HepG2 (cell line): Measurements from ENCODE around the gene MXRA7. TPM values are rescaled to one million over a fixed set of nuclear protein-coding genes. Genes with fewer than 3 reads are reported as not detected.

ENCODE experiments used
- ARNT ChIP-seq: fragments of 450-650 bp; IDR thresholded peaks from 2 replicates; pipeline ENCODE4 v1.6.1; 2017
- BRD4 ChIP-seq: sonication (generic); formaldehyde crosslinking; IDR thresholded peaks from 2 replicates; pipeline ENCODE4 v1.4.0; 2020; ENCODE audit warnings: missing genetic modification reagents
- CENPX ChIP-seq: sonication (generic); formaldehyde crosslinking; IDR thresholded peaks from 2 replicates; pipeline ENCODE4 v1.9.0; 2021; ENCODE audit warnings: mild to moderate bottlenecking, missing genetic modification reagents, moderate library complexity
- CHD2 ChIP-seq: IDR thresholded peaks from 2 replicates; pipeline ENCODE4 v1.6.1; 2011; ENCODE audit warnings: low read depth, low read length, improper control_type of control experiment
- GTF3A ChIP-seq: sonication (generic); formaldehyde crosslinking; conservative IDR thresholded peaks from 2 replicates; pipeline ENCODE4 v1.4.0; 2020; ENCODE audit warnings: mild to moderate bottlenecking, missing genetic modification reagents
- HIVEP1 ChIP-seq: sonication (generic); formaldehyde crosslinking; IDR thresholded peaks from 2 replicates; pipeline ENCODE4 v1.4.0; 2020; ENCODE audit warnings: mild to moderate bottlenecking, missing genetic modification reagents
- ISX ChIP-seq: sonication (generic); formaldehyde crosslinking; conservative IDR thresholded peaks from 2 replicates; pipeline ENCODE4 v1.5.0; 2020; ENCODE audit warnings: missing genetic modification reagents
- NFIB ChIP-seq: sonication (generic); formaldehyde crosslinking; IDR thresholded peaks from 2 replicates; pipeline ENCODE4 v1.9.0; 2021; ENCODE audit warnings: missing genetic modification reagents, mild to moderate bottlenecking, borderline replicate concordance
- NPAS2 ChIP-seq: sonication (generic); formaldehyde crosslinking; IDR thresholded peaks from 2 replicates; pipeline ENCODE4 v1.8.0; 2022; ENCODE audit warnings: mild to moderate bottlenecking, missing genetic modification reagents, borderline replicate concordance
- PCBP1 ChIP-seq: fragments of 200-400 bp; formaldehyde crosslinking; IDR thresholded peaks from 2 replicates; pipeline ENCODE4 v1.6.1; 2017; ENCODE audit warnings: mild to moderate bottlenecking, low read depth, low read length, borderline replicate concordance
- PCBP2 ChIP-seq: fragments of 200-400 bp; formaldehyde crosslinking; optimal IDR thresholded peaks from 2 replicates; pipeline ENCODE3; 2018; ENCODE audit warnings: low read length, low read depth; ENCODE audit not compliant: poor library complexity, severe bottlenecking
- RELA ChIP-seq: sonication (generic); formaldehyde crosslinking; IDR thresholded peaks from 2 replicates; pipeline ENCODE4 v1.4.0; 2020; ENCODE audit warnings: missing genetic modification reagents
- RFXANK ChIP-seq: IDR thresholded peaks from 2 replicates; pipeline ENCODE4 v1.6.1; 2016
- SATB2 ChIP-seq: sonication (generic); formaldehyde crosslinking; IDR thresholded peaks from 2 replicates; pipeline ENCODE4 v1.5.0; 2020; ENCODE audit warnings: missing genetic modification reagents
- SIX1 ChIP-seq: sonication (generic); formaldehyde crosslinking; IDR thresholded peaks from 2 replicates; pipeline ENCODE4 v1.4.0; 2020; ENCODE audit warnings: missing genetic modification reagents, borderline replicate concordance
- SMARCC2 ChIP-seq: fragments of 450-650 bp; IDR thresholded peaks from 2 replicates; pipeline ENCODE4 v1.6.1; 2017; ENCODE audit warnings: antibody characterized with exemption, mild to moderate bottlenecking
- SMC3 ChIP-seq: IDR thresholded peaks from 2 replicates; pipeline ENCODE4 v1.6.1; 2011; ENCODE audit warnings: low read length, improper control_type of control experiment
- SOX13 ChIP-seq, 3 experiments: fragments of 450-650 bp in 1 of 3; sonication (generic) in 1 of 3; formaldehyde crosslinking in 1 of 3; IDR thresholded peaks in 2 of 3; conservative IDR thresholded peaks in 1 of 3; 2 replicates each; pipeline versions ENCODE4 v1.5.0 to v1.6.1; 2016 to 2020; ENCODE audit warnings: antibody characterized with exemption in 1 of 3, mild to moderate bottlenecking in 1 of 3, missing compliant biosample characterization in 1 of 3, missing genetic modification reagents in 1 of 3, moderate library complexity in 1 of 3
- TBX2 ChIP-seq: sonication (generic); formaldehyde crosslinking; IDR thresholded peaks from 2 replicates; pipeline ENCODE4 v1.5.0; 2020; ENCODE audit warnings: missing genetic modification reagents, mild to moderate bottlenecking, borderline replicate concordance
- TOE1 ChIP-seq: sonication (generic); formaldehyde crosslinking; IDR thresholded peaks from 2 replicates; pipeline ENCODE4 v1.4.0; 2020; ENCODE audit warnings: mild to moderate bottlenecking, missing genetic modification reagents
- ZFAT ChIP-seq: sonication (generic); formaldehyde crosslinking; conservative IDR thresholded peaks from 2 replicates; pipeline ENCODE4 v1.8.1; 2023; ENCODE audit warnings: missing genetic modification reagents, inconsistent platforms
- ZNF207 ChIP-seq: fragments of 450-650 bp; IDR thresholded peaks from 2 replicates; pipeline ENCODE4 v1.6.1; 2016; ENCODE audit warnings: antibody characterized with exemption, borderline replicate concordance
- ZNF263 ChIP-seq: sonication (generic); formaldehyde crosslinking; IDR thresholded peaks from 2 replicates; pipeline ENCODE4 v1.4.0; 2020; ENCODE audit warnings: missing genetic modification reagents
- ZNF382 ChIP-seq: sonication (generic); formaldehyde crosslinking; IDR thresholded peaks from 2 replicates; pipeline ENCODE4 v1.5.0; 2020; ENCODE audit warnings: missing genetic modification reagents, mild to moderate bottlenecking, borderline replicate concordance
- ZNF432 ChIP-seq: sonication (generic); formaldehyde crosslinking; IDR thresholded peaks from 2 replicates; pipeline ENCODE4 v1.5.0; 2020; ENCODE audit warnings: missing genetic modification reagents, mild to moderate bottlenecking, borderline replicate concordance
- ZNF501 ChIP-seq: sonication (generic); formaldehyde crosslinking; IDR thresholded peaks from 2 replicates; pipeline ENCODE4 v1.5.1; 2020; ENCODE audit warnings: mild to moderate bottlenecking, moderate library complexity, missing genetic modification reagents
- ZNF709 ChIP-seq: sonication (generic); formaldehyde crosslinking; IDR thresholded peaks from 2 replicates; pipeline ENCODE4 v1.5.0; 2020; ENCODE audit warnings: mild to moderate bottlenecking, missing genetic modification reagents
- polyA plus RNA-seq, 8 experiments: library from polyadenylated mRNA; depleted of rRNA in 3 of 8; stranded (reverse) in 7 of 8; unstranded in 1 of 8; fragments of >200 nt; fragmentation: Illumina TruSeq in 4 of 8; extraction: Trizol in 4 of 8; gene quantifications; 2 replicates each; pipeline versions ENCODE4 v1.2.1 to v1.2.3, GENCODE V29; 2011 to 2016; ENCODE audit warnings: low read depth in 4 of 8, missing spikeins in 1 of 8, mixed read lengths in 1 of 8; ENCODE audit not compliant: insufficient read depth in 1 of 8
- total RNA-seq, 5 experiments: library from RNA; depleted of rRNA; stranded (reverse); fragments of >200 nt; fragmentation: Illumina TruSeq; extraction: Trizol; gene quantifications; 2 replicates each; pipeline ENCODE4 v1.2.3, GENCODE V29; 2016; ENCODE audit warnings: low read depth in 1 of 5
- TF ChIP-seq, protein P1 (sequence below): sonication (generic); formaldehyde crosslinking; IDR thresholded peaks from 2 replicates; pipeline ENCODE4 v1.5.1; 2020; ENCODE audit warnings: missing genetic modification reagents, mild to moderate bottlenecking, borderline replicate concordance
- TF ChIP-seq, protein P2 (sequence below): sonication (generic); formaldehyde crosslinking; IDR thresholded peaks from 2 replicates; pipeline ENCODE4 v1.8.0; 2023; ENCODE audit warnings: mild to moderate bottlenecking, missing genetic modification reagents

MXRA7 gene
- total and polyA plus RNA-seq, 2 of the 13 experiments (the other 11 are each of a cell fraction or from before 2014, with no cell fraction given), result 44.8 to 112 TPM

DNA sequence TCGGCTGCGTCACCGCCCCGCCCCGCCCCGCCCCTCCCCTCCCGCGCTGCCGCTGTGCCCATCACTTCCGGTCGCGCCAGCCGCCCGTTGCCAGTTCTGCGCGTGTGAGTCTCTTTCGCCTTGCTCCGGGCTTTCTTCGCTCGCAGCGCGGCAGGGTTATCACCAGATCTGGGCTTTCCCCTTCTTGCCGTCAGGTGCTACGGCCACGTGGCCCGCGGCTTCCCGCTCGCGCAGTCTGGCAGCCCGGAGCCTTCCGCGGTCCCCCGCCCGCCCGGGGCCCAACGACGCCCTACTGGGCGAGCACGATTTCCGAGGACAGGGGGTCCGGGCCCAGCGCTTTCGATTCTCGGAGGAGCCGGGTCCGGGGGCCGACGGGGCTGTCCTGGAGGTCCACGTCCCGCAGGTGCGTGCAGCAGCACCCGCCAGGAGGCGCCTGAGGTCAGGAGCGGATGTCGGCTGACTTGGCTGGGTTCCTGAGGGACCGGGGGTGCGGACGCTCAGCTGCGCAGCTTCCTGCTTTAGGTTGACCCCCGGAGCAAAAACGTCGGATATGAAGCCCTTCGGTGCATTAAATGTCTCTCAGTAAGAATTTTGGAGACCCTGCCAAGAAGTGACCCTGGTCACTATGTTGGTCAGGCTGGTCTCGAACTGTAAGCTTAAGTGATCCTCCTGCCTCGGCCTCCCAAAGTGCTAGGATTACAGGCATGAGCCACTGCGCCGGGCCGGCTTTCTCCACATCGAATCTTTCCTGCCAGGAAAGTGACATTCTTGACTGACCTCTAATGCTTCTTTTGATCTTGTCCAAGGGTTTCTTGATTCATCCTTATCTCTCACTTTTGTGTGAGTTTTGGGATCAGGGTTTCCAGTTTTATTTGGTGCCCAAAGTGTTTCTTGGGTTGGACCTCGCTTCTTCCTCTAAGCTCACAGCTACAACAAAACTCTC lies 16.3 kb upstream of the MXRA7 start, which contains the start of gene METTL23 (continued):
- no peak for TF ChIP-seq ISX
- peak; percentile 46; the same call in 1 of the 2 replicates for TF ChIP-seq BRD4 (CRISPR knock-in tag)
- peak; percentile 85 for TF ChIP-seq GTF3A (CRISPR knock-in tag)
- TF ChIP-seq ZFAT, result no peak
- no peak for TF ChIP-seq CHD2
- no peak for TF ChIP-seq NFIB (CRISPR knock-in tag)
- TF ChIP-seq TOE1, result no peak
- TF ChIP-seq ZNF207, result no peak
- TF ChIP-seq HIVEP1 (CRISPR knock-in tag), result no peak
- no peak for TF ChIP-seq PCBP1
- peak; percentile 33; the same call in 1 of the 2 replicates for TF ChIP-seq SATB2 (CRISPR knock-in tag)
- TF ChIP-seq ARNT, result no peak
- TF ChIP-seq SMARCC2, result no peak
- no peak for TF ChIP-seq CENPX (CRISPR knock-in tag)
- TF ChIP-seq ZNF432, result no peak
- no peak; the same call in 1 of the 2 replicates for TF ChIP-seq ZNF263 (CRISPR knock-in tag)
- TF ChIP-seq ZNF709 (CRISPR knock-in tag), result peak; percentile 91
- no peak for TF ChIP-seq ZNF382 (CRISPR knock-in tag)
- TF ChIP-seq RFXANK (CRISPR knock-in tag), result no peak
- TF ChIP-seq ZNF501, result peak; percentile 82
- TF ChIP-seq PCBP2, result no peak
- TF ChIP-seq SOX13 (IDR thresholded peaks at IDR 0.05), result no peak; the same call in 1 of the 2 replicates
- TF ChIP-seq SOX13 (CRISPR knock-in tag; conservative IDR thresholded peaks at IDR 0.05 in 1 of 2, IDR thresholded peaks at IDR 0.05 in 1 of 2), result peak in 1 of 2 experiments; percentile 33; a peak in 1 of 4 replicates
- TF ChIP-seq, protein P1, sequence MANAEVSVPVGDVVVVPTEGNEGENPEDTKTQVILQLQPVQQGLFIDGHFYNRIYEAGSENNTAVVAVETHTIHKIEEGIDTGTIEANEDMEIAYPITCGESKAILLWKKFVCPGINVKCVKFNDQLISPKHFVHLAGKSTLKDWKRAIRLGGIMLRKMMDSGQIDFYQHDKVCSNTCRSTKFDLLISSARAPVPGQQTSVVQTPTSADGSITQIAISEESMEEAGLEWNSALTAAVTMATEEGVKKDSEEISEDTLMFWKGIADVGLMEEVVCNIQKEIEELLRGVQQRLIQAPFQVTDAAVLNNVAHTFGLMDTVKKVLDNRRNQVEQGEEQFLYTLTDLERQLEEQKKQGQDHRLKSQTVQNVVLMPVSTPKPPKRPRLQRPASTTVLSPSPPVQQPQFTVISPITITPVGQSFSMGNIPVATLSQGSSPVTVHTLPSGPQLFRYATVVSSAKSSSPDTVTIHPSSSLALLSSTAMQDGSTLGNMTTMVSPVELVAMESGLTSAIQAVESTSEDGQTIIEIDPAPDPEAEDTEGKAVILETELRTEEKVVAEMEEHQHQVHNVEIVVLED (CRISPR knock-in tag), result peak; percentile 73
- peak; percentile 9; the same call in 1 of the 2 replicates for TF ChIP-seq SMC3
- TF ChIP-seq RELA (CRISPR knock-in tag), result 0 out of 2 replicates have a peak, but pooled peaks have one; percentile 9
- no peak for TF ChIP-seq NPAS2 (CRISPR knock-in tag)
- TF ChIP-seq TBX2 (CRISPR knock-in tag), result no peak; the same call in none of the 2 replicates
- no peak for TF ChIP-seq SIX1 (CRISPR knock-in tag)
- TF ChIP-seq, protein P2, sequence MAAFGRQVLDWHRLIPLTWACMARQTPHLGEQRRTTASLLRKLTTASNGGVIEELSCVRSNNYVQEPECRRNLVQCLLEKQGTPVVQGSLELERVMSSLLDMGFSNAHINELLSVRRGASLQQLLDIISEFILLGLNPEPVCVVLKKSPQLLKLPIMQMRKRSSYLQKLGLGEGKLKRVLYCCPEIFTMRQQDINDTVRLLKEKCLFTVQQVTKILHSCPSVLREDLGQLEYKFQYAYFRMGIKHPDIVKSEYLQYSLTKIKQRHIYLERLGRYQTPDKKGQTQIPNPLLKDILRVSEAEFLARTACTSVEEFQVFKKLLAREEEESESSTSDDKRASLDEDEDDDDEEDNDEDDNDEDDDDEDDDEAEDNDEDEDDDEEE (CRISPR knock-in tag), result peak; percentile 84
